GM18511 (cell line): Measurements from ENCODE around the gene THAP5.

Experiments used
- ATAC-seq: cut with Tn5 transposase; IDR thresholded peaks from one replicate; pipeline ENCODE4 v1.9.1; 2021; ENCODE audit warnings: mild to moderate bottlenecking, moderate library complexity; ENCODE audit not compliant: unreplicated experiment

Gene THAP5

DNA sequence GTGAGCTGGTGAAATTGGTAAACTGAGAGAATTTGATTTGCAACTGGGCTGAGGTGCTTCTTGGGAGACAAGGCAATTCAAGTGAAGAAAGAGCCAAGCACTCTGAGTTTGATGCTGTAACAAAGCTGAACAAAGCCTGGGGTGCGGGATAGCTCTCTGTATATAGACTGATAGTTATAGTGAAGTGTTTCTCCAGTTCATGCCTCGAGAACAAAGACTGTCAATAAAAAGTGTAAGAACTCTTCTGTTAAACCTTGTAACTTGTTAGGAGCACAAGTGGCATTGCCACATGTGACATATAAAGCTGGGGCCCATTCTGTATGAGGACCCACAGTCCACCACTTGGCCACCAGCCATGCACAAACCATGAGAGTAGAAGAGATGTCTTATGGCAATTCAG lies 32.3 kb downstream of the THAP5 start:
- no peak for ATAC-seq

DNA sequence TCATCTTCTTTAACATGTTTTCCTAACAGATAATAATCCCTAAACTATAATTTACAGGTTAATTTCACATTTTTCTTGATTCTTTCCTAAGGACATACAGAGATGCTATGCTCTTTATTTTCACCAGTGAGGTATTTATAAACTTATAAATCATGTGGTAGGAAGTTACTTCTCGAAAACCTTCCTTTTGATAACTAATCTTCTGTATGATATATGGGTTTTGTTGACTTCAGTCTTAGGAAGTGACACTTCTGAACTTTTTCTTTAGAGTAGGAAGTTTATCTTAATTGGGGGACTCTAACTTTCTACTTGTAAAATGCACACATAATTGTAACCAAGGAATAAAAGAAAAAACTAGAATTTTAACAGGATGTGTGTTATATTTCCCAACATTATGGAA lies 33.8 kb downstream of the THAP5 start:
- no peak for ATAC-seq

DNA sequence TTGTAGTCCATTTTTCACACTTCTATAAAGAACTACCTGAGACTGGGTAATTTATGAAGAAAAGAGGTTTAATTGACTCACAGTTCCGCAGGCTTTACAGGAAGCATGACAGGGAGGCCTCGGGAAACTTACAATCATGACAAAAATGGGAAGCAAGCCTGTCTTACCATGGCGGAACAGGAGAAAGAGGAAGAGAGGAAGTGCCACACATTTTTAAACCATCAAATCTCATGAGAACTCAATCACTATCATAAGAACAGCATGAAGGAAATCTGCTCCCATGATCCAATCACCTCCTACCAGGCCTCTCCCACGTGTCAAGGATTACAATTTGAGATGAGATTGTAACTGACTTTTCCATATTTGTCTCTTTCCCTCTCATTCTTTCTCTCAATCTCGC lies 34.2 kb downstream of the THAP5 start:
- ATAC-seq = no peak

DNA sequence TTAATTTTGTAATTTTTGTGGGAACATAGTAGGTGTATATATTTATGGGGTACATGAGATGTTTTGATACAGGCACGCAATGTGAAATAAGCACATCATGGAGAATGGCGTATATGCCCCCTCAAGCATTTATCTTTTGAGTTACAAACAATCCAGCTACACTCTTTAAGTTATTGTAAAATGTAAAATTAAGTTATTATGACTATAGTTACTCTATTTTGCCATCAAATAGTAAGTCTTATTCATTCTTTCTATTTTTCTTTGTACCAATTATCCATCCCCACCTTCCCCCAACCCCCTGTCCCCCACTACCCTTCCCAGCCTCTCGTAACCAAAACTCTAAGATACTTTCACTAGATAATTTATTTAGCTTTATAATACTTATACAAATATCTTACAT lies 35.8 kb downstream of the THAP5 start:
- ATAC-seq = no peak

DNA sequence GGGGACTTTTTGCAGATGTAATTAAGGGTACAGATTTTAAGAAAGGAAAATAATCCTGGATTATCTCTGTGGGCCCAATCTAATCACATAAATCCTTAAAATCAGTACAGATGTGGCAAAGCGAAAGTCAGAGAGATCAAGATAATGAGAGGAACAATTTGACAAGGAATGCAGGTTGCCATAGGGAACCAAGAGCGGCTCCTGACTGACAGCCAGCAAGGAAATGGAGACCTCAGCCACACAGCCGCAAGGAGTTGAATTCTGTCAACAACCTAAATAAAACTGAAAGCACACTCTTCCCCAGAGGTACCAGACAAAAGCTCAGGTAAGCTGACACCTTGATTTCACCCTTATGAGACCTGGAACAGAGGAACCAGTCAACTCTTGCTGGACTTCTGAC lies 40.2 kb downstream of the THAP5 start:
- ATAC-seq = no peak

DNA sequence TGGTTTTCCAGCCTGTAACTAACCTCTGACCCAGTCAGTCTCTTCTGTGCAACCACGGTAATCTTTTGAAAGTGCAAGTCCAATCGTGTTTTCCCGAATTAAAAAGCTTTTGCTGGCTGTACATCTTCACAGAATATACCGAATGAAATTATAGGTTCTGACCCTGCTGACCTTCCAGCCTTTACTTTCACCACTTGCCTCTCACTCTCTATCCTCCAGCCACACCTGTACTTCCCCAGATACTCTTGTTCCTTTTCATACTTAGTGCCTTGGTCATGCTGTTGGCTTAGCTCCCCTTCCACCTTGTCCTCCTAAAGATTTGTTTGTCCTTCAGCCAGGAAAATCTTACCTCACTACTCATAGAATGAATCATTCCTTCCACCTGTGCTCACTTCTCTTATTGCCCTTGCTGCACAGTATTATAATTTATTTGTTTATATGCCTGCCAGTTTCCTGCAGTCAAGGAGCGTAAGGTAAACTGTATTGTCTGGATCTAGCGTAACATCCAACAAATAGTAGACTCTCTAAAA lies 41.3 kb downstream of the THAP5 start:
- ATAC-seq = no peak

DNA sequence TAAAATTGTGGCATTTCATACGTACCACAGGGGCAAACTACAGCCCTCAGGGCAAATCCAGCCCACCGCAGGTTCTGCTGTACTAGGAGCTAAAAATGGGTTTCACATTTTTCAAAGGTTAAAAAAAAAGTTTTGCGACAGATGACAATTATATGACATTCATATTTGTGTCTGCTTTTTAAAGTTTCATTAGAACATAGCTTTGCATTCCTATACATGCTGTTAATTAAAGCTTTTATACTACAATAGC lies 42.8 kb downstream of the THAP5 start:
- ATAC-seq = no peak

DNA sequence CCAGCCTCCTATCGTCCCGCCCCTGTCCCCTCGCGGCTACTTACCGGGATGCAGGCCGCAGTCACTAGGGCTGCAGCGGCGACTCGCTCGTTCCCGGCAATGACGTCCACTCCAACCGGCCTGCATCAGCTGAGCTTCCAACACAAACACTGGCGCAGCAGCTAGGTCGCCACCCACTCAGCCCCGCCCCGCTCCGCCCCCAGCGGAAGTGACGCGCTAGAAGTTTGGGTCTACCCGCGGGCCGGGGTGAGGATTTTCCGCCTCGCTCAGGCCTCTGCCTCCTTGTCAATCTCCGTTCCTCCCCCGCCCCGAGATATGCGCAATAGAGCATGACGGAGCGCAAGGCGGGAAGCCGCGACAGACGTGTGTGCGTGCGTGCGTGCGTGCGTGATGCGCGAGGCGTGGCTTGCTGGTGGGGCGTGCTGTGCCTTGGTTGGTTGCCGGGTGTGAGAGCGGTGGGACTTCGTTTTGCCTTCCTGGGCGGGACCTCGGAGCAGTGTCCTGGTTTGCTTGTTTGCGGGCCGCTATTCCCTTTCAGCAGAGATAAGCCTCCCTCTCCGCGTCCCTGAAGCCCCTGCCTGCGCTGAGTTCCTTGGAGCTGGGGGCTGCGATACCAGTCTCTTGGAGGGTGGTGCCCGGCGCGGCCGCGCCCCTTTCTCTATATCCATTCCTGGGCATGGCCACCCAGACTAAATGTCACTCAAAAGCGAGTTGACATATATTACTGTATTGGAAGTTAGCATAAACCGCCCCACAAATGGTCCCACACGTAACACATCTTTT lies 43.3 kb downstream of the THAP5 start, which contains the start of gene PNPLA8:
Gene PNPLA8 (minus strand): TSS at position 151 of the 783 bp plus-strand sequence. CDS start 10,644 bp downstream, outside the sequence.
- peak; percentile 94 for ATAC-seq

DNA sequence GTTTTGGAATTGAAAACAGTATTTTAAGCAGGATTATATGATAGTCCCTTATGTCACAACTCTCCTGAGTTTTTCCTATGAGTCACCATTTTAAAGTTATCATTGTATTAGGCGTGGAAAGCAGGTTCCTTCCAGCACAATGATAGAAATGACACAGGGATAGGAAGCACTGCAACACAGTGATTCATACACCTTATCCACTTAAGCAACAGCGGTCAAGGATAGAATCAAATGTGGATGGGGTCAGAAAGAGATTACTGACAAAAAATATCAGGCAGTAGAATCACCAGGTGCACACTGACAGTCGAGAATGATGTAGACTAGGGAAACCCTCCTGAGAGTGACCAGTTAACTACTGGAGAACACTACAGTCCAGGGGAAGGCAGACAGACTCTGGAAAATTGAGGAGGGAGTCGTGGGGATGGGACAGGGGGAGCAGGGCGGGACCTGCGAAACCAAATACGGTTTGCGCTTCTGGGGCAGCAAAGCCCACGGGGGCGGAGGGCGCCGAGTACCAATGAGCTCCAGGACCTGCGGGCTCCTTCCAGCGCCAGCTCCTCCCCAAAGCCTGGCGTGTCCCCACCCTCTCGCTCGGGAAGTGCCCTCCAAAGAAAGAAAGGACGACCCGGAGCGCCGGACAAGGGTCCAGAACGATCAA lies 44.0 kb downstream of the THAP5 start:
- ATAC-seq = peak; percentile 55

DNA sequence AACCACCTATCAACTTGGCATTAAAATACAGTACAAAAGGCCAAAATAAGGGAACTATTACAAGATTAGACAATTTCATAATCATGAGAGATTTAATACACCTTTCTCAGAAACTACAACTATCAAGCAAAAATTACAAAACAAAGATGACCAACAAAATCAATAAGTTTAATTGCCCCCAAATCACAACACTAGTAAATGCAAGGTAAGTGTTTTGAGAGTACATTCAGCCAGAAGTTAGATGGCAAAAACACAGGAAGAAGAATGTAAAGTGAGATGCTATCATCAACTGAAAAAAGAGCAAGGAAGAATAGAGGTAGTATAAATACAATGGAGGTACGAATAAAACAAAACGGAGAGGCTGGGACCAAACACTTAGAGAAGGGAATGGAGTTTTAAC lies 46.7 kb downstream of the THAP5 start:
- no peak for ATAC-seq

DNA sequence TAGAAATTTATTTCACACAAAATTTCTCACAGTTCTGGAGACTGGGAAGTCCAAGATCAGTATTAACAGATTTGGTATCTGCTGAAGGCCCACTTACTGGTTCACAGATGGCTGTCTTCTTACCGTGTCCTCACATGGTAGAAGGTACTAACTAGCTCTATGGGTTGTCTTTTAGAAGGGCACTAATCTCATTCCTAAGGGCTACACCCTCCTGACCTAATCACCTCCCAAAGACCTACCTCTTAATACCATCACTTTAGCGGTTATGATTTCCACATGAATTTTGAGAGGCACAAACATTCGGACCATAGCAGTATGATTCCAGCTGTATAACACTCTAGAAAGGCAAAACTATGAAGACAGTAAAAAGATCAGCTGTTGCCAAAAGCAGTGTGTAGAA lies 51.6 kb downstream of the THAP5 start:
- ATAC-seq = no peak

DNA sequence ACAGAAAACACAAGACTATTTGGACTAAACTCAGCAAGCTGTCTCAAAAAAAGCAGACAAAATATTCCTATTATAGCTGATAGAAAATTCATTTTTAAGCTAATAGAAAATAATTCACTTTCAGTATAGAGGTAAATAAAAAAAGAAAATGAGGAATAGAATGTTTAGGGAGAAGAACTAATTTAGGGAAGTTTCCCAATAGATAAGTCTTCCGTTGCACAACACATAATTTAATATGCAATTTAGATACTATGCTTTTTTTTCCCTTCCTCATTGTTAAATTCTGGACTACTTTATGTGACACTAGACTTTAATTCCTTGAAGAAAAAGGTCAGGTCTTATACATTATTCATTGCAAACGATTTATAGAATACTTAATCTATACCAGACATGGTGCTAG lies 53.9 kb downstream of the THAP5 start:
- no peak for ATAC-seq

DNA sequence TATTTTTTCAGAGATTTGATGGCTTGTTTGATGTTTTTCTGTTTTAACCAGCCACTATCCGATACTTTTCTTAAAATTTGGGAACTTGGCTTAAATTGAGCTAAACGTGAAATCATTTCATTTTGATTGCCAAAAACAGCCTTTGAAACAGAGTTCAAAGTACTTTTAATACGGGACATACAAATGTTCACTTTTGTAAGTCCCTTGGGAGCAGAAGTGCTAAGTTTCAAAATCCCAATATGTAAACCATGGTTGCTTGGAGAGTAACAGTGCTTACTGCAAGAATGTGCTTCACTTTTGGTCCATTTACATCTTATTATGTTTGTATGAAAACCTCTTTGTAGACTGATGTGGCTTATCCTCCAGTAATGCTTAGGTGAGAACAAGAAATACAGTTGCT lies 54.5 kb downstream of the THAP5 start:
- ATAC-seq = no peak
